GM19025 (cell line): ENCODE results near the gene NAGK.
"Not testable (repeated sequence)": the region's sequence is repeated elsewhere in the genome, so short reads cannot be mapped to it uniquely, and the experiment has no call there.

ENCODE experiments used
- ATAC-seq: cut with Tn5 transposase; IDR thresholded peaks from one replicate; pipeline ENCODE4 v1.9.1; 2021; ENCODE audit warnings: mild to moderate bottlenecking, low read depth, moderate library complexity; ENCODE audit not compliant: unreplicated experiment

NAGK gene

GRCh38 chr2:71102981-71103681, 34.7 kb downstream of the NAGK start:
- ATAC-seq = no peak

- ATAC-seq = no peak
Observed at GRCh38 chr2:71103809-71104208, 35.4 kb downstream of the NAGK start.

DNA sequence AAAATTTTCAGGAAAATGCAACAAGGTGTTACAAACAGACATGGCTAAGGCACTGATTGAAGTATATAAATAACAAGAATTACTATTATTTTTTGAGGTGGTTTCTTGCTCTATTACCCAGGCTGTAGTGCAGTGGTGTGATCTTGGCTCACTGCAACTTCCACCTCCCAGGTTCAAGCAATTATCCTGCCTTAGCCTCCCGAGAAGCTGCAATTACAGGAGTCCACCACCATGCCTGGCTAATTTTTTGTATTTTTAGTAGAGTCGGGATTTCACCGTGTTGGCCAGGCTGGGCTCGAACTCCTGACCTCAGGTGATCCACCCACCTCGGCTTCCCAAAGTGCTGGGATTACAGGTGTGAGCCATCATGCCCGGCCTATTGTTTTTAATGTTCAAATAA, 38.0 kb downstream of the NAGK start:
- ATAC-seq = not testable (repeated sequence)

GRCh38 chr2:71108091-71108490, 39.6 kb downstream of the NAGK start:
- ATAC-seq = no peak

DNA sequence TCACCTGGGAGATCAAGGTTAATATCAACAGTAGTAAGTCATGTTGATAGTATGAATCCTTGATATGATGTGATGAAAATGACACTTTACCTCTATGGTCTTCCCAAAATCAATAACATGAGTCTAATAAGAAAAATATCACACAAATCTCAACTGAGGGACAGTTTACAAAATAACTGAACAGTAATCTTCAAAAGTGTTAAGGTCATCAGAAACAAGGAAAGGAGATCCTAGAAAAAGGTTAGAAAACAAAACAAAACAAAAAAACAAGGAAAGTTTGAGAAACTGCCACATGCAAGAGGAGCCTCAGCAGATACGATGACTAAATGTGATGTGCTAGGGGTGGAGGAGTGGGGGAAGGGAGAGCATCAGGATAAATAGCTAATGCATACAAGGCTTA, 45.4 kb downstream of the NAGK start:
- ATAC-seq = no peak

DNA sequence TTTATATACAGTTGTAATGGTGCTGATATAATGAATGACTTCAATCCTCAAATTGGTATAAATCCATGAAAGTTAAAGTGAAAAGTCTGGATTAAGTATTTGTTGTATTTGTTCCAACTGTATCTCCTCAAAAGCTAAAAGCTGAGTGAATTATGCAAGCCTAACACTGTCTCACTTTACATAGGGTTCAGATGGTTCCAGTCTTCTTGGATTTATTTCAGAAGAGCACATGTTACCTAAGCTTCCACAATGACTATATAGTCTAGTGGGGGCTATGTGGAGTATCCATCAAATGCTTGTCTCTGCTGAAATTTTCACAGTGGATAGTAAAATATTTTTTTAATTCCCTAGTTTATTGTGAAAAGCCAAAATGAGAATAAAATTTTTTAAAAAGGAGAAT, 48.6 kb downstream of the NAGK start:
- ATAC-seq = no peak

- no peak for ATAC-seq
Observed at GRCh38 chr2:71120195-71120594, 51.7 kb downstream of the NAGK start.

DNA sequence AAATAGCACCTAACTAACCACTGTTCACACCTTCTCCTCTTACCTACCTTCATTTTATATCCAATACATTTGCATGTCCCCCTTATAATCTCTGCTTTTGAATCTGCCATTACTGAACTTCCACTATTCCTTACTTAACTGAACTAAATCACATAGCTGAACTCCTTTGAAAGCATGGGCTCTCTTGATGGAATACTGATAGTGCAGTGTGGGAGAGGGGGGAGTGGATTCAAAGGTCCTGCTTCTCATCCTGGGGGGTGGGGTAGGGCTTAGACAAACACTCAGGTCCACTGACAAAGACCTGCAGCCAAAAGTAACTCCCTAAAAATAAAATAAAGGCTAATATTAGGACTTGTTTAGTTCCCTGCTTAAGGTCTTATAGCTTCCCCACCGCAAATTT, 53.0 kb downstream of the NAGK start:
- no peak for ATAC-seq

GRCh38 chr2:71122387-71123298, 54.2 kb downstream of the NAGK start:
- no peak for ATAC-seq

GRCh38 chr2:71125506-71126294, 57.3 kb downstream of the NAGK start:
- ATAC-seq = no peak

- ATAC-seq = no peak
Observed at GRCh38 chr2:71126957-71127356, 58.5 kb downstream of the NAGK start.
